Loucy (cell line): Measurements from ENCODE around the gene CD46.

Experiments used
- CTCF ChIP-seq: fragments of 200-600 bp; sonication (generic); conservative IDR thresholded peaks from 2 replicates; pipeline ENCODE4 v1.5.1; 2014; ENCODE audit warnings: mild to moderate bottlenecking, antibody characterized with exemption, low read length
- EZH2phosphoT487 ChIP-seq: fragments of 200-600 bp; IDR thresholded peaks from 2 replicates; pipeline ENCODE4 v1.6.1; 2018; ENCODE audit warnings: antibody characterized with exemption, mild to moderate bottlenecking, moderate library complexity, borderline replicate concordance

DNA sequence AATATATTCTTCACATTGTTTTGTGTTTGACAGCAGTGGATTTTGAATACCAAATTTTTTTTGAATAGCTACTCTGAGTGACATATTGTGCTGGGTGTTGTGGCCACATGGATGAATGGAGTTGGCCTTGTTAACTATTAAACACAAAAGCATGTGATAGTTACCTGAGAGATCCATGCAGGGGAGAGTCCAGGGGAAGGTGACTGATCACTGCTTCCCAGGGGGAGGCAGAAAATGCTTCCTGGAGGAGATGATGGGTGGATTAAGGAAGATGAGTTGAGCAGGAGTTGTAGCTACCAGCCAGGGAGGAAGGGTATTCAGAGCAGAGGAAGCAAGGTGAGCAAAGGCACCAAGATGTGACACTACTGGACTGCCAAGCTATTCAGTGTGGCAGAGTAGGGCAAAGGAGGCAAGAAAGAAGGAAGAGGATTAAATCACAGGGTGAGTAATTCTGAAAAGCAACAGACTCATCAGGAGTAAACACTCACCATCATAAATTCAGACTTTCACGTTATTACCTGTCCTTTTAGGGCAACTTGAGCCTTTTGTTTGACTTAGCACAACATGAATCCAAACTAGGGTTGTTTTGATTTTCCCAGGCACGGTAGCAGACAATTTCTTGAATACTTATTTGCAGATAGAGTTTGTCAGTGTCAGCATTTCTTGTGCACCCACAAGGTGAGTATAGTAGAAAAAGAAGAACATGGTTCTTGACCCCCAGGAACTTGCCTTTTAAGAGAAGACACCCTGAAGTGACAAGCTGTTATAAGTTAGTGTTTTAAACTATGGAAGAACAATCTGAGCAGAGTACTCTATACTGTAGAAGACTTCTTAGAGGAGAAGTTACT is 4.2 kb downstream of the CD46 start:
- no peak for TF ChIP-seq CTCF
- no peak for TF ChIP-seq EZH2phosphoT487
